KG1 (cell line): Measurements from ENCODE around the gene PI4KA.
"Not testable (repeated sequence)": the region's sequence is repeated elsewhere in the genome, so short reads cannot be mapped to it uniquely, and the experiment has no call there.

ENCODE experiments used
- DNase-seq: peaks from one replicate; lab custom pipeline; 2025; lab: John Stamatoyannopoulos, UW

The PI4KA gene

DNA sequence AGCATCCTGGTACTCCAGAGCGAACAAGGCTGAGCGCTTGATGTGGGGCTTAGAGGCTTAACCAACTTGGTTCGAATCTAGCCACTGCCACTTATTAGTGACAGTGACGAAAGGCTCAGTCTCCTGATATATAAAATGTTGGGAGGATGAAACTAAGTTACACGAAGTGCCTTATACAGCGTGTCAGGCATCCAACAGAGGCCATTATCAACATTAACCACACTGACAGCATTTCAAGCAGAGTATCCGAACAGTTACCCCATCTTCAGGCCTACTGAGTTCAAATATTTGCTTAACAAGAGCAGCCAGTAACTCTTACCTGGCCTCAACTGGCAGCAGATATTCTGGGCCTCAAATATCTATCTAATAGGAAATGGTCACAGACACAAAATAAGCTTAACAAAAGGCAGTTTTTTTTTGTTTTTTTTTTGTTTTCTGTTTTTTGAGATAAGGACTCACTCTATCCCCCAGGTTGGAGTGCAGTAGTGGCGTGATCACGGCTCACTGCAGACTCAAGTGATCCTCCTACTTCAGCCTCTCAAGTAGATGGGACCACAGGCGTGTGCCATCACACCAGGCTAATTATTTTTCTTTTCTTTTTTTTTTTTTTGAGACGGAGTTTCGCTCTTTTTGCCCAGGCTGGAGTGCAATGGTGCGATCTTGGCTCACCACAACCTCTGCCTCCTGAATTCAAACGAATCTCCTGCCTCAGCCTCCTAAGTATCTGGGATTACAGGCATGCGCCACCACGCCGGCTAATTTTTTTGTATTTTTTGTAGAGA lies 81.8 kb downstream of the PI4KA start:
- no peak for DNase-seq

DNA sequence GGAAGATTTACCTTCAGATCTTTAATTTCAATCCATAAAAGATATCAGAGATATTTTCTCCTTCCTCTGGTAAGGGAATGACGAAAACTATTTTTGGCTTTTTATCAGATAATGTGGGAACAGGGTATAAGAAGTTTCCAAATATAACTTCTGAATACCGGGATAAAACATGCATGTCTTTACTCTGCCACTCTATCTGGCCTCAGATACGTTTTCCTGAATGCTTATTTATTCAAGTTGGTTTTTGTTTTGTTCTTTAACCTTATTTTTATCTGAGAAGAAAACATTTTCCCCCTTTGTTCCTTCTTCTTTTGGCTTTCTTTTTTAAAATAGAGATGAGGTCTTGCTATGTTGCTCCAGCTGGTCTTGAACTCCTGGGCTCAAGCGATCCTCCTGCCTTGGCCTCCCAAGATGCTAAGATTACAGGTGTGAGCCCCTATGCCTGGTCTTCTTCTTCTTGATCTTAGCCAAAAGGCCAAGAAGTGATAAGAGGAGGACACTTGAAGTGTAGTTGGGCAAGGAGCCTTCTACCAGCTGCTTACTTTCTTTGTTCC lies 83.2 kb downstream of the PI4KA start:
- DNase-seq, result no peak

DNA sequence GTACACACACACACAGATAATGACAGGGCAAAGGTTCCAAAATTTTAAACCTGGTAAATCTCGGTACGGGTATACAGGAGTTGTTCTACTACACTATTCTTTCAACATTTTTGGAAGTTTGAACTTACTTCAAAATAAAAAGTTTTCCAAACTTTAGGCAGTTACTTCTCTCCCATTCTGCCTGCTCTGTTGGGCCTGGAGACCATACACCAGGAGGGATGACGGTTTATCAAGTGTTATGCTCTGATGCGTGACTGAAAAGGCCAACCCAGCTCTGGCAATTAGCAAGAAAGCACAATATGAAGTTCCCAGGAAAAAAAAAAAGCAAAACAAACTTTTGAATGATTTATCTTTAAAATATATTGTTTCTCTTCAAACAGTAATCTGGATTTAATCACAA lies 83.7 kb downstream of the PI4KA start:
- no peak for DNase-seq

DNA sequence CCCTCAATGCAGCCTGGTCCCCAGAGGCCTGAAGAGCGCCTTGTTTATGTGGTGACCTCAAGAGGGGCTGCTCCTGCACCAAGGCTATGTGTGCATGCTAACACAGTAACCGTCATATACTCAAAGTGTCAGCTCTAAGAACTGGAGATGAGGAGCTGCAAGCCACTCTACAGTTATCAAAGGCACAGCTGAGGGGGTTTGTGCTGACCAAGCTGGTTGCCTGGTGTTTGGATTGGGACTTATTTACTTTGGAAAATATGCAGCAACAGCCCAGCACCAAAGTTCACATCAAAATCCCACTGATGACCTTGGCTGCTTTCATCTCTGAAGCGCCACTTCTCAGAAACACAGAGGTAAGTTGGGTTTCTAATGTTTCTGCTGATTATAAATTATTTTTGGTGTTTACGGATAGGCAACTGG lies 84.8 kb downstream of the PI4KA start, which contains the start of gene SERPIND1:
TSS of gene SERPIND1 (plus strand) at position 321 of the 420 bp plus-strand sequence. CDS start 5,200 bp downstream, outside the sequence.
- no peak for DNase-seq

DNA sequence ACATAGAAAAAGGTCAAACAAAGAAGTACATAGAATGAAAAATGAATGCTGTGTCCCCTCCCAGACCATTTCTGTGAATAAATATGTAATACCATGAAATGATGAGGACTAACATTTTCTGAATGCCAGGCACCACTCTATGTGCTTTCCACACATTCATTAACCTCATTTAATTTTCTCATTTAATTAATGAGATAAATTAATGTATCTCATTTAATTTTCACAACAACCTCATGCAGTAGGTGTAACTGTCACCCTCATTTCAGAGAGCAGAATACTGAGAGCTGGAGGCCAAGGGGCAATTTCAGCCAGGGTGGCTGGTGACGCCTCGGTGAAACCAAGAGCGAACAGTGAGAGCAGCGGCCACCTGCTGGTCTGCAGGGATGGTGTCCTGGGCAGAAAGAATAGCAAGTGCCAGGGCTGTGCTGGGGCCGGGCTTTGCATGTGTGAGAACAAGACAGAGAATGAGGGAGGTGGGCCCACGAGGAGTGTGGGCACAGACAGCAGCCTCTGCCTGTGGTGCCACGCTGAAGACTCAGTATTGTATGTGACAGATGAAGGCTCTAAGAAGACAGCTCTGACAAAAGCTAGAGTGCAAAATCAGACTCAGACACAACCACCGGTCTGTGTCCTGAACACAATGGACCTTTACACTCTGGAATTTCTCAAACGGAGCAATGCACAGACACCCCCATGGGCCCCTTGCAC lies 86.5 kb downstream of the PI4KA start:
- DNase-seq, result no peak

DNA sequence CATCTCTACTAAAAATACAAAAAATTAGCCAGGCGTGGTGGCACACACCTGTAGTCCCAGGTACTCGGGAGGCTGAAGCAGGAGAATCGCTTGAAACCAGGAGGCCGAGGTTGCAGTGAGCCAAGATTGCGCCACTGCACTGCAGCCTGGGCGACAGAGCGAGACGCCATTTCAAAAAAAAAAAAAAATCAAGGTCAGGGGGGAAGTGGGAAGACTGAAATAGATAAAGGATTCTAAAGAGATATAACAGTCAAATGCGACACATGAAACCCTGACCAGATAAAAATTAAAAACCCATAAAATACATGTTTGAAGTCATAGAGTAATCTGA lies 89.2 kb downstream of the PI4KA start:
- not testable (repeated sequence) for DNase-seq

DNA sequence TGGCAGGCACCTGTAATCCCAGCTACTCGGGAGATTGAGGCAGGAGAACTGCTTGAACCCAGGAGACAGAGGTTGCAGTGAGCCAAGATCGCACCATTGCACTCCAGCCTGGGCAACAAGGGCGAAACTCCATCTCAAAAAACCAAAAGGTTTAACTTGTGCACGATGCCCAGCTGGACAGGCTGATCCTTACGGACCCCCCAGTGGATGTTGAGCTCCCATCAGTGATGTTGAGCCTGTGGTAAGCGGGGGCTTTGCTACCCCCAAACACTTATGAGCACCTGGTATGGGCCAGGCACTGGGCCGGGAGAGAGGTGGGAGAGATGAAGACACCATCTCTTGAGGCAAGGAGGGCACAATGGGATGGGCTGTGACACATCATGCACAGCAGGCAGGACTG lies 92.1 kb downstream of the PI4KA start:
- no peak for DNase-seq

DNA sequence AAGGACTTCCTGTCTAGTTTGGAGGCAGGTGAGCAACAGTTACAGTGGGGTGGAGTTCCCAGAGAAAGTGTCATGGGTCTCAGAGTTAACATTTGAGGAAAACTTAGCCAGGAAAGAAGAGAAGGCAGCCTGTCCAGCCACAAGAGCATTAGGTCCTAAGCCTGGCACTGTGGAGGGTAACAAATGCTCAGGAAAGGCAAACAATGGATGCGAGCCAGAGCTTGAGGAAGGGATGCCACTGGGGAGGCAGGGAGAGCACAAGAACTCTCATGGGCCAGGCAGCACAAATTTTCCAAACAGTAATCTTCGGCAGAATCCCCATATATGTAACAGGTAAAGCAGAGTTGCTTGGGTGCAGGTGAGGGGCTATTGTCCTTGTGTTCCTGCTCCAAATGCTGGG lies 92.7 kb downstream of the PI4KA start:
- no peak for DNase-seq

DNA sequence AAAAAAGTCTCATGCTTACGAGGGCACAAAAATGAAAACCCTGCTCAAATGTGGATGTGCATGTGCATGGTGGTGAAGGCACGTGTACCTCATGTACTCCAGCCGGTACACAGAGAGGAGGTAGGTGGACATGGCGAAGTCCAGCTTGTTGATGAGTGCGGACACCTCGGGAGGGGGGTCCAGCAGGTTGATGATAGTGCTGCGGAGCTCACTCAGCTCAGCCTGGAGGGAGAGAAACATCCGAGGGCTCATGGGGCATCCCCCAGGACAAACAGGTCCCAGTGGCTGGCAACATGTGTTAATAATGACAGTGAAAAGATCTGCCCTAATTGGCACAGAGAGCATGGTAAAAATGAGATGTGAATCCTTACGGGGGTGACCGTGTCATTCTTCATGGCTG lies 93.9 kb downstream of the PI4KA start:
- no peak for DNase-seq

DNA sequence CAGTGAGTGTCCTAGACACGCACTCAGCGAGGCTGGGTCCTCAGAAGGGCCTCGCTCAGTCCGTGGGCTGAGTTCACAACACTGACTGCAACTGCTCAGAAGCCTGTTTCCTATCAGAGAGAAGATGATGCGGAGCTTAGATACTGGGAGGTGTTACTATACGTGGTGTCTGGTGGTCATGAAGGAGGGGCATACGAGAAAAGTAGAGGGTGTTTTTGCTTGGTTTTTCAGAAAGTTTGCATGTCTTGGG lies 94.2 kb downstream of the PI4KA start:
- no peak for DNase-seq

DNA sequence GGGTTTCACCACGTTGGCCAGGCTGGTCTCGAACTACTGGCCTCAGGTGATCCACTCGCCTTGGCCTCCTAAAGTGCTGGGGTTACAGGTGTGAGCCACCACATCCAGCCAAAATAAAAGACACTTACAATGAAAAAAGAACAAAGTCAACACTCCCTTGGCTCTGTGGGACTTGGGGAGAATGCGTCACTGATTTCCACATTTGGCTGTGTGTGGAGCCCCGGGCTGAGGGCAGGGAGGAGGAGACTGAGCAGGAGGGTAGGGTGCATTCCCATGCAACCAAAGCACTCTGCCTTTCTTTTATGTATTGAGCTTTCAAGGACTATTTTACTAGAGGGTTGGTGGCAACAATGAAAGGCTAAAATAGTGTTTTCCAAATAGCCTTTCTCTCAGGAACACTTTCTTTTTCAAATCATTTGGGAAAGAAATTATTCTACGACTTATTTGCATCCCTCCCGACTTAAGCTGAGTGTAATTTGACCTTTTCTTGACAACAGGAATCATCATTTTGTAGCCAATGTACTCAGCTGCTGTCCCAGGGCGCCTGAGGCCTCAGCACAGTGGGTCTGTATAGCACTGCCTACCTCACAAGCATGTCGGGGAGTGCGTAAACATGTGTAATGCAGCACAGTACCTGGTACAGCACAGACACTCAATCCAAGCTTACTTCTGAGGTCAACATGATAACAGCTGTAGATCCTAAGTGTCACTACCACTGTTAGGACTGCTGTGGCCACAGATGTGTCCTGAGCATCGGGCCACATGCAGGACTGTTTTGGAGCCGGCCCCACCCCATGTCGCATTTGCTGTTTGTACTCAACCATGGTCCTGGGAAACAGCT lies 94.8 kb downstream of the PI4KA start:
- DNase-seq, result no peak

DNA sequence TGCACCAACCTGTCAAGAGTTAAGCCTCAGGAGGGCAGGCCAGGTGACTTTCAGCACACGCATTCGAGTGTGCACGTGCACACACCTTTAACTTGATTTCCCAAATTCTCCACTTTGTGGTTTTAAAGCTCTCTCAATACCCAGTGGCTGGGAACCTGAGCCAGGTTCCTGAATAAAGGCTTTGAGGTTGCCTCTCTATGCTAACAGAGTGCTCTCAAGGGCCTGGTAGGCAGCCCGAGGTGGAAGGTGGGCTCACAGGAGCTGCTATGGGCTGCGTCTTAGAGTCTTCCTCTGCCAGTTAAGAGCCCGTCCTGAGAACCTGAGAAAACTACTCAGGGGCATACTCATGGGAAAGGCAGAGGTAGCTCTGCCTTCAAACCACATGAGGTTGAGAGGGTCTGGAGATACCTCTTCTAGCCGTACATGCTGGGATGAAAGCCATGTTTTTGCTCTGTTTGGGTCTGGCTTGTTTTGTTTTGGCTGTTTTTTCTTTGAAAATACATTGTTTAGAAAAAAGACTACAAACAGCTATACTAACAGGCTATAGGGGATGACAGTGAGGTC lies 96.3 kb downstream of the PI4KA start:
- no peak for DNase-seq

DNA sequence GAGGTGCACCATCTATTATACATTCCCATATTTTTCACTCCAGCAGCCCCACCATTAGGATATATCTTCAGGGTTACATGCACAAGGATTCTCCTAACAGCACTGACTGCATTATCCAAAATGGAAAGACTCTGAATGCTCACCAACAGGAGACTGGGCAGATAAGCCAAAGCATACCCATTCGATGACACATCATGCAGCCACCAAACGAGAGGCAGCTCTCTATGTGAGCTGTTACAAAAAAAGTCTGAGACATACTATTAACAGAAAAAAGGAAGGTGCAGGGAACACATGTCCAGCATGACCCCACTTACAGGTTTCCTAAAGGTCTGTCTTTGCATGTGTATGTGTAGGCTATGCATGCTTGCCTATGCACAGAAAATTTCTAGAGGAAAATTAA lies 97.1 kb downstream of the PI4KA start:
- DNase-seq, result no peak

DNA sequence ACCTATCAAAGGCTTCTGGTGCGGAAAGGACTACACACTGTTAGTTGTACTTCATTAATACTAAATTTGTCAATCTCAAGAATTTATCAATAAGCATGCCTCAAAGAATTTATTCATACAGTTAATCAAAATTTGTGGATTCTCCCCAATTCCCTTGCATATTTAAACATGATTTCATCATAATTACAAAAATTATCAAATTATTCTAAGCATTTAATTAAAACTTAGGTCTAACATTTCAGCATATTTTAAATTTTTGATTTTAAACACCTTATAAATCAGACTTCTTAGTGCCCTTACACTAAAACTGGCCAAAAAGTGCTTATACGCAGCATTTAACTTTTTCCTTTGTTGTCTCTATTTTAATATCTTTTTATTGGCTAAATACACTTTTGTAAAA lies 98.5 kb downstream of the PI4KA start:
- DNase-seq, result no peak

DNA sequence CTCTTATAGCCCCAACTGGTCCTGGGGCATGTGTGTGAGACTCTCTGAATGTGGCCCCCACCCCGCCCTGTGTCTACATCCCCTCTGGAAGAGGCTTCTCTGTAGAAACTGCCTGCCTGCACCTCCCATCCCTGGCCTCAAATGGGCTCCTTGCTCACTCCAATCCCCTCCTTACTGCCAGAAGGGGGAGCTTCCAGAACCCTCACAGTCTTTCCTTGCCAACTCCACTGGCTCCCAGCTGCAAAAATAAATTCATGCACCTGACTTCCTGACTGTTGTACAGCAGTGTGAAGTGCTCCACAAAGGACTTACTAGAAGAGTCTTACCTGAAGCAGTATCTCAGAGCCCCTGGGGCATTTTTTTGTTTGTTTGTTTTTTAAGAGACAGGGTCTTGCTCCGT lies 99.9 kb downstream of the PI4KA start:
- DNase-seq, result no peak

DNA sequence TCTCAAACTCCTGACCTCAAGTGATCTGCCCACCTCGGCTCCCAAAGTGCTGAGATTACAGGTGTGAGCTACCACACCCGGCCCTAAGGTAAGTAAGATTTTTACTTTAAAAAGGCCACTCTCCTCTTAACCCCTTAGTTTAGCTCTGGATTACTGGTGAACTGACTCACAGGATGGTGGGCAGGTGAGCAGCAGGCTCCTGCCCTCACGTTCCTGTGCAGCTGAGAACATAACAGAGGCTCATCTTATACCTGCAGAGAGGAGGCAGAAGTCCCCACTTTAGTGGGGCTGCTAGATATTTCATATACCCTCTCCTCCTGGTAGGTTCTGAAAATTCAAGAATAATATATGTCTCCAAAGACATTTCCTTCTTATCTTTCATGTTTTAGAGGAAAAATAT lies 101.8 kb downstream of the PI4KA start:
- DNase-seq, result no peak

DNA sequence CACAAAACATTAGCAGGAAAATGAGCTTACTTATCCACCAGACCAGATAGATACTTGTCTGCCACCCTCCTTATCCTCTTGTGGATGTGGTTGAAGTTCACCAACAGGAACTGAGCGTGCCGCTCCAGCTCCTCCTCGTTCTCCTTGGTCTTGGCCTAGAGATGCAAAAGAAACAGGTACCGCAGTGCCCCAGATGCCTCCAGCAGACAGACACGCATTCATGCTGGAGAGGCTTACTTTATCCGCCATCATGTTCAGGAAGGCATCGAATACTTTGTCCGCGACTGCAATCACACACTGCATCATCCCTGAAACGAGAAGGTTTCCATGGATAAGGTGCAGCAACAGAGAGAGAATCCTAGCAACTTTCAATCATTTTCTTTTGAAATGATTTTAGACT lies 105.7 kb downstream of the PI4KA start:
- no peak for DNase-seq

DNA sequence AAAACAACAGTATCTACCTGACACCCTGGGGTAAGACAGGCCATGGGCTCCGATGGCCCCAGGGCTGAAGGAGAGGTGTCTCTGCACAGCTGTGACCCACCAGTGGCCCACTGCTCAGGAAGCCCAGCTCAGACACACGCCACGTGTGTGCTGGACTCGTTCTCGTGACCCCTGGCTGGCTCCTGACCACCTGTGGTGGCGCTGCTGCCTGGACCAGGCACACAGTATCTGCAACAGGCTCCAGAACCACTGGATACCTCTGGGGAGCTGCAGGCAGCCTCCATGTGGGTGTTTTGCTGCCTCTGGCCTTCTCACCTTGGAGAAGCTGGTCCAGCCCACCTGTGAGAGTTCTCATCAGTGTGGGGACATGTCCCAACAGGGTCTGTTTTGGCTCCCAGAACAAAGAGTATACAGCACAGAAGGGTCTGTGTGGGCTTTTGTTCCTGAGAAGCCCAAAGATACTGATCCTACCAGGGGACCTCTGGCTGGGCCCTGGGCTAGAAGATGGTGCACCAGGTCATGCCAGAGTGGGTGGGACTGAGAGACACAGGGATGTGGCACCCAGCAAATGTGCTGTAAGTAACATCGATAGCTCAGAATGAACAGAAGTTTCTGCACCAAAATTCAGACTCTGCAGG lies 106.4 kb downstream of the PI4KA start:
- no peak for DNase-seq

DNA sequence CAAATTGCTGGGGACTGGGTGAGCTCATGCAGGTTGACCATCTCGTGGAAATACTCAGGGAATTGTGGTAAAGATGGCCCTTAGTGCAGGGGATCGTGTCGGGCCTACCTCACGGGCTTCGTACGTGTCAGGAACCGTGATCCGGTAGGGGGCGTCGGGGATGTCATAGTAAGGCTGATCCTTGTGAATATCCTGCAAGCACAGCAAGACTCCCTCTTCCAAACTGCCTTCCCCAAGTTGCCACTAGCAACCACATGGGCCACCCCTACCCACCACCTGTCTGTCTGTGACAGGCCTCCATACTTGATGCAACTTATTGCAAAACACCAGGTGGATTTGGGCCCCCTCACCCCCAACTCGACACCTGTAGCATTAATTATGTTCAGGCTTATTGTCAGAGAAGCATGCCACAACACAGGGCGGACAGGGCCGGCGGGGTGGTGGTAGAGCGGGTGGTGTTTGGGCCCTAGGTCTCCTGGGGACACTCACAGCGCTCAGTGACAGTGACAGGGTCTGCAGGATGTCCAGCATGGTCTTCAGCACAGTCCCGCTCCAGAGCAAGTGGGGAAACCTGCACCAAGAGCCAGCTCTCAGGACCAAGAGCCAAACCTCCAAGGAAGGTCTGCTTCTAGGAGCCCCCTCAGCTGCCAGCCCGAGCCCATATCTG lies 107.3 kb downstream of the PI4KA start:
- no peak for DNase-seq

DNA sequence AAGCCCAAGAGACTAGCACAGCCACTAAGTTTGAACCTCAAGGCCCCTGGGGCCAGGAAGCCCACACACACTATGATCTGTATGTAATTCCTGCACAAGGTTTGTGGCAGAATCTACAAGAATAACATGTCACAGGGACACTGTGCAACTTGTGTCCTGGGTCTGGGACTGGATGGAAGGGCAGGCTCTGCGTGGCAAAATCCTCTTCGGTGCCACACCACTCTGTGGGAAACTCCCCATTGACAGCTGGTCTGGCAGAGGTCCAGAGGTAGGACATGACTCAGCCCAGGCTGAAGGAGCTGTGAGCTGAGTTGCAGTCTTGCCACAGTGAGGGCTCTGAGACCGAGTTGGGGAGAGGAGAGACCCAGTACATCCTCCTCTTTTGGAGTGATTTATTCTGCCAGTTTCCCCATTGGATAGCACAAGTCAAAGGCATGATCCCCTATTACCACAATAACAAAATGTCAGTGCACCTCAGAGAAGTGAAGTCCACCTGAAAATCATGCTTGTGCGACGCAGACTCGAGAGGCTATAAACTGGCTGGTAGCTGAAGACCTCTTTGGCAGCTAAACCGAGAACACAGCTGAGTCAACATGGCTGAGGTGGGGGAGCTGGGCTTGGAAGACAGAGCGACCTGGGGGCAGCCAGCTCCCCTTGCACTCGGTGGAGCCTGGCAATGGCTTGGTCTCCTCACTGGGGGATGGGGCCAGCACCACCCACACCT lies 108.0 kb downstream of the PI4KA start:
- no peak for DNase-seq

DNA sequence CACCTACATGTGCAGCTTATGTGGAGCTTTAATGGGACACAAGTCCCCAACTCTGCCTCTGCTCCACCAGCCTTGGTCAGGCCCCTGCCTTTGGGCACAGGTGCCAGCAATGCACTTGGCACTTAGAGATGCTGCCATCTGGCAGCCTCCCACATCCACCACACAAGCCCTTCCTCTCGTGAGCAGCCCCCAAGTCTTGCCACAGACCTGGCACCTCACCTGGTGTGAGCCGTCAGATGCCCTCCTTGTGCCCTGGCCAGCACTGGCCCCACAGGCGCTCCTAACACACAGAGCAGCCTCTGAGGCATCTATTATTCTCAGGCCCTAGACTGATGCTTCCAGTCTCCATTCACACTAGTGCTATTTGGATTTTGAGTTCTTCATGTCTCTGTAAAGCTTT lies 109.2 kb downstream of the PI4KA start:
- no peak for DNase-seq
